OCI-LY3 (cell line): ENCODE results near the gene PRPF39.

Source experiments
- CTCF ChIP-seq: fragments of 200-600, 300-600 bp; sonication (generic); IDR thresholded peaks from 2 replicates; pipeline ENCODE4 v1.5.1; 2014; ENCODE audit warnings: antibody characterized with exemption, low read length, low read depth
- EZH2phosphoT487 ChIP-seq: fragments of 200-600 bp; shearing (Covaris generic); IDR thresholded peaks from 2 replicates; pipeline ENCODE4 v1.6.1; 2018; ENCODE audit warnings: antibody characterized with exemption, mixed run types, low read depth

DNA sequence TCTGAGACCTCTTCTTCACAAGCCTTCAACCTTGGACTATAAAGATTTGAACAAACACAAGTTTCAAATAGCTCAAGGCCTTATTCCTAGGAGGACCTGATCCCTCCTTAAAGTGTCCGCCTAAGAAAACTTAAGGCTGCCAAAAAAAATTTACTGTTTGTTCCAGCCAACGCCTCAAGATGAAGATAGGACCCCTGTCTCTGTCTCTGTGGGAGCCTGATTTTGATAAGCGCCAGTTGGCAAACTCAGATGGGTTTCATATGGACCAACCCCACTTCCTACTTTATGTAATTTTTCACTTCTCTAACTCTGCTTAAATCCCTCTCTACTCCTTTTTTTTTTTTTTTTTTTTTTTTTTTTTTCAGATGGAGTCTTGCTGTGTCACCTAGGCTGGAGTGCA lies 39.4 kb downstream of the PRPF39 start:
- TF ChIP-seq CTCF (no peak), EZH2phosphoT487 (no peak)
